Stomach (tissue), 4 donors: ENCODE results near the gene MYBPH.

Source experiments
- CTCF ChIP-seq, 7 experiments: fragments of 450-650 bp in 4 of 7; fragments of 200-600 bp in 3 of 7; sonication (generic) in 3 of 7; IDR thresholded peaks; one replicate each; pipeline ENCODE4 v1.5.1; 2016 to 2019; ENCODE audit warnings: antibody characterized with exemption in 7 of 7, control low read depth in 2 of 7, mild to moderate bottlenecking in 1 of 7
- POLR2A ChIP-seq, 4 donors: fragments of 450-650 bp; IDR thresholded peaks; one replicate each; pipeline ENCODE4 v1.6.1; 2016; ENCODE audit warnings: antibody characterized with exemption in 4 of 4, control low read depth in 2 of 4, mild to moderate bottlenecking in 1 of 4, moderate library complexity in 1 of 4

- TF ChIP-seq CTCF (IDR thresholded peaks at IDR 0.05) = no peak
- no peak for TF ChIP-seq POLR2A (IDR thresholded peaks at IDR 0.05)
These were observed 9.4 kb upstream of the MYBPH start for GRCh38 chr1:203185061-203185461.
